OCI-LY1 (cell line): ENCODE data around the gene AK3.

Experiments used
- H2AFZ ChIP-seq: fragments of 200-600 bp; sonication (generic), shearing (Covaris generic); 2 replicates; pipeline ENCODE4 v1.6.0; 2014; ENCODE audit warnings: antibody characterized with exemption, mild to moderate bottlenecking, low read length
- H3F3A ChIP-seq: fragments of 200-600 bp; sonication (generic), shearing (Covaris generic); 2 replicates; pipeline ENCODE4 v1.6.0; 2014; ENCODE audit warnings: mild to moderate bottlenecking, antibody characterized with exemption, low read length, moderate library complexity; ENCODE audit not compliant: insufficient read depth
- H3K27ac ChIP-seq: fragments of 200-600 bp; sonication (generic); 2 replicates; pipeline ENCODE4 v1.5.1; 2014; ENCODE audit warnings: low read length, mixed run types, mild to moderate bottlenecking, low read depth; ENCODE audit not compliant: poor library complexity, severe bottlenecking
- H3K27me3 ChIP-seq: fragments of 200-600 bp; sonication (generic); 2 replicates; pipeline ENCODE4 v1.6.0; 2014; ENCODE audit warnings: antibody characterized with exemption, mild to moderate bottlenecking, low read length, moderate library complexity; ENCODE audit not compliant: insufficient read depth
- H3K36me3 ChIP-seq: fragments of 200-600 bp; sonication (generic); 2 replicates; pipeline ENCODE4 v1.6.1; 2014; ENCODE audit warnings: mild to moderate bottlenecking, antibody characterized with exemption, low read length, moderate library complexity, mixed read lengths; ENCODE audit not compliant: insufficient read depth
- H3K4me1 ChIP-seq: fragments of 200-600 bp; sonication (generic); 2 replicates; pipeline ENCODE4 v1.5.1; 2014; ENCODE audit warnings: mild to moderate bottlenecking, low read length, moderate library complexity; ENCODE audit not compliant: insufficient read depth, severe bottlenecking
- H3K4me2 ChIP-seq: fragments of 200-600 bp; sonication (generic), shearing (Covaris generic); 2 replicates; pipeline ENCODE4 v1.6.1; 2014; ENCODE audit warnings: low read length
- H3K4me3 ChIP-seq: fragments of 200-600 bp; sonication (generic); 2 replicates; pipeline ENCODE4 v1.5.1; 2014; ENCODE audit warnings: low read length, low read depth, mild to moderate bottlenecking, mixed read lengths; ENCODE audit not compliant: poor library complexity, severe bottlenecking
- H3K79me2 ChIP-seq: fragments of 200-600 bp; shearing (Covaris generic); 2 replicates; pipeline ENCODE4 v1.6.1; 2016; ENCODE audit warnings: mixed run types, low read length, mixed read lengths; ENCODE audit not compliant: insufficient read depth
- H3K9ac ChIP-seq: fragments of 200-600 bp; sonication (generic), shearing (Covaris generic); 2 replicates; pipeline ENCODE4 v1.6.1; 2014; ENCODE audit warnings: mild to moderate bottlenecking, low read length, mixed read lengths
- H3K9me2 ChIP-seq: fragments of 200-600 bp; sonication (generic), shearing (Covaris generic); 2 replicates; pipeline ENCODE4 v1.6.1; 2014; ENCODE audit warnings: low read depth, mild to moderate bottlenecking, low read length, mixed read lengths
- H3K9me3 ChIP-seq: fragments of 200-600 bp; shearing (Covaris generic); 2 replicates; pipeline ENCODE4 v1.6.1; 2014; ENCODE audit warnings: low read length, mixed read lengths
- H4K20me1 ChIP-seq: fragments of 200-600 bp; sonication (generic), shearing (Covaris generic); 2 replicates; pipeline ENCODE4 v1.6.0; 2016; ENCODE audit warnings: mild to moderate bottlenecking, low read length; ENCODE audit not compliant: insufficient read depth
- EZH2 ChIP-seq: fragments of 200-600 bp; sonication (generic), shearing (Covaris generic); IDR thresholded peaks from 2 replicates; pipeline ENCODE4 v1.8.0; 2017; ENCODE audit warnings: borderline replicate concordance, mixed run types, mild to moderate bottlenecking, antibody characterized with exemption, low read length, moderate library complexity, mixed read lengths
- TF ChIP-seq, protein P1 (sequence below): fragments of 200-600 bp; sonication (generic), shearing (Covaris generic); IDR thresholded peaks from 2 replicates; pipeline ENCODE4 v1.5.1; 2017; ENCODE audit warnings: mild to moderate bottlenecking, antibody characterized with exemption, low read length, moderate library complexity, mixed read lengths

Gene AK3

DNA sequence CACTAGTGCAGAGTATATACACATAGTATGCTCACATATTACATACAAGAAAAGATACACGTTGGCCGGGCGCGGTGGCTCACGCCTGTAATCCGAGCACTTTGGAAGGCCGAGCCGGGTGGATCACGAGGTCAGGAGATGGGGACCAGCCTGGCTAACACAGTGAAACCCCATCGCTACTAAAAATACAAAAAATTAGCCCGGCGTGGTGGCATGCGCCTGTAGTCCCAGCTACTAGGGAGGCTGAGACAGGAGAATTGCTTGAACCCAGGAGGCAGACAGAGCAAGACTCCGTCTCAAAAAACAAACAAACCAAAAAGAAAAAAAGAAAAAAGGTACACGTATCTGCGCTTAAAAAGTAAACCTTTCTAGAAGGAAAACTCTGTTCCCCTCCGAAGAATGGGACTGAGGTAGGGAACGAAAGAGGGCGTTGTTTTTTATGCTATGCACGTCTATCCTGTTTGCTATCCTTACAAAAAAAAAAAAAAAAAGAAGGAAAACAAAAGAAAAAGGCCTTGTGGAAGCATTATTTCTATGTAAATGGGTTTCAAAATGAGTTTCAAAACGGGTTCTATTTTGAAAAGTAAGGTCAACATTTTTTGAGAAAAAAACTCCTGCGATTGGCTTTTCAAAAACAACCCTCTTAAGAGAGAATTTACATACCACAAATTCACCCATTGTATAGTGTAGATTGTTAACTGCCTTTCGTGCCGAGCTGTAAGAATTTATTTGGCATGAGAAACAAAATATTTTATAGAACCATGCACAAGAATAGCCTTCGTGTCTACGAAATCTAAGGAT is 1.2 kb downstream of the AK3 start:
- H3F3A ChIP-seq = no peaks in the 10 kb centered on the region
- H3K9ac ChIP-seq = peak overlapping the region; percentile 79
- TF ChIP-seq EZH2 = no peak
- TF ChIP-seq, protein P1, sequence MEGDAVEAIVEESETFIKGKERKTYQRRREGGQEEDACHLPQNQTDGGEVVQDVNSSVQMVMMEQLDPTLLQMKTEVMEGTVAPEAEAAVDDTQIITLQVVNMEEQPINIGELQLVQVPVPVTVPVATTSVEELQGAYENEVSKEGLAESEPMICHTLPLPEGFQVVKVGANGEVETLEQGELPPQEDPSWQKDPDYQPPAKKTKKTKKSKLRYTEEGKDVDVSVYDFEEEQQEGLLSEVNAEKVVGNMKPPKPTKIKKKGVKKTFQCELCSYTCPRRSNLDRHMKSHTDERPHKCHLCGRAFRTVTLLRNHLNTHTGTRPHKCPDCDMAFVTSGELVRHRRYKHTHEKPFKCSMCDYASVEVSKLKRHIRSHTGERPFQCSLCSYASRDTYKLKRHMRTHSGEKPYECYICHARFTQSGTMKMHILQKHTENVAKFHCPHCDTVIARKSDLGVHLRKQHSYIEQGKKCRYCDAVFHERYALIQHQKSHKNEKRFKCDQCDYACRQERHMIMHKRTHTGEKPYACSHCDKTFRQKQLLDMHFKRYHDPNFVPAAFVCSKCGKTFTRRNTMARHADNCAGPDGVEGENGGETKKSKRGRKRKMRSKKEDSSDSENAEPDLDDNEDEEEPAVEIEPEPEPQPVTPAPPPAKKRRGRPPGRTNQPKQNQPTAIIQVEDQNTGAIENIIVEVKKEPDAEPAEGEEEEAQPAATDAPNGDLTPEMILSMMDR = peak; percentile 11
- peaks cover 35% of the 10 kb centered on the region for H3K4me1 ChIP-seq
- H4K20me1 ChIP-seq = no peaks in the 10 kb centered on the region
- H3K4me2 ChIP-seq = peak overlapping the region; percentile 79
- H3K9me2 ChIP-seq = no peaks in the 10 kb centered on the region
- peak overlapping the region; percentile 58 for H3K27ac ChIP-seq
- no peaks in the 10 kb centered on the region for H3K9me3 ChIP-seq
- H3K4me3 ChIP-seq = peak overlapping the region; percentile 80
- H3K79me2 ChIP-seq = peaks cover 47% of the 10 kb centered on the region
- H2AFZ ChIP-seq = no peak overlapping the region
- H3K27me3 ChIP-seq = no peaks in the 10 kb centered on the region
- H3K36me3 ChIP-seq = peaks cover 17% of the 10 kb centered on the region; the same call in 1 of the 2 replicates

DNA sequence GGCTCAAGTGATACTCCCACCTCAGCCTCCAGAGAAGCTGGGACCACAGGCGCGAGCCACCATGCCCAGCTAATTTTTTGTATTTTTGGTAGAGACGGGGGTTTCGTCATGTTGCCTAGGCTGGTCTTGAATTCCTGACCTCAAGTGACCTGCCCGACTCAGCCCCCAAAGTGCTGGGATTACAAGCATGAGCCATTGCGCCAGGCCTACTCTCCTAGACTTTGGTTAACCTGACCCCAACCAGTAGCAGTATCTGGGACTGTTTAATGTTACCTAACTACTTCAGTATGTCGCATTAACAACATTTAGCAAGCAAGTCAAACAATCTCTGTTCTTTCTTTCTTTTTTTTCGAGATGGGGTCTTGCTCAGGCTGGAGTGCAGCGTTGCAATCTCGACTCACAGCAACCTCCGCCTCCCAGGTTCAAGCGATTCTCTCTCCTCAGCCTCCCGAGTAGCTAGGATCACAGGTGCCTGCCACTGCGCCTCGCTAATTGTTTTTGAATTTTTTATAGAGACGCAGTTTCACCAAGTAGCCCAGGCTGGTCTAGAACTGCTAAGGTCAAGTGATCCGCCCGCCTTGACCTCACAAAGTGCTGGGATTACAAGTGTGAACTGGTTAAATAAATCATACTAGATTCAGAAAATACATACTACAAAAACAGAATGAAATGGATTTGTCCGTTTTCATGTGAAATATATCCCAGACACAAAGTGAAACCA is 2.0 kb downstream of the AK3 start:
- no peaks in the 10 kb centered on the region for H4K20me1 ChIP-seq
- no peak for TF ChIP-seq EZH2
- TF ChIP-seq, protein P1 = no peak
- H3F3A ChIP-seq = no peaks in the 10 kb centered on the region
- no peaks in the 10 kb centered on the region for H3K9me3 ChIP-seq
- H3K9me2 ChIP-seq = no peaks in the 10 kb centered on the region
- peak overlapping the region; percentile 79 for H3K9ac ChIP-seq
- H3K27me3 ChIP-seq = no peaks in the 10 kb centered on the region
- H3K79me2 ChIP-seq = peaks cover 54% of the 10 kb centered on the region
- peak overlapping the region; percentile 80 for H3K4me3 ChIP-seq
- H3K36me3 ChIP-seq = peaks cover 19% of the 10 kb centered on the region
- H3K27ac ChIP-seq = no peak overlapping the region
- H3K4me1 ChIP-seq = peaks cover 35% of the 10 kb centered on the region
- H3K4me2 ChIP-seq = peak overlapping the region; percentile 79
- no peak overlapping the region for H2AFZ ChIP-seq

DNA sequence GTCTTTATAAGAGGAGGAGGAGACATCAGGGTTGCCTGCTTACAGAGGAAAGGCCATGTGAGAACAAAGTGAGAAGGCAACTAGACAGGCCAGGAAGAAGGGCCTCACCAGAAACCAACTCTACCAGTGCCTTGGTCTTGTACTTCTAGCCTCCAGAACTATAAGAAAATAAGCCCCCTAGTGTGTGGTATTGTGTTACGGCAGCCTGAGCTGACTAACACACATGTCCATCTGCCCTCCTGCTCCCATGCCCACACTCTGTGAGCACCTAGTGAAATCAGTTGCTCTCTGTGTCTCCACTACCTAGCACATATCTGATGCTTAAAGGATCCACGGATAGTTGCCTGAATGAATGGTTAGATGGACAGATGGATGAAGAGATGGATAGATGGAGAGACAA is 6.9 kb downstream of the AK3 start:
- Histone ChIP-seq H3K9ac (no peak overlapping the region), H3K4me2 (no peak overlapping the region), H3K27me3 (no peaks in the 10 kb centered on the region), H3K9me2 (no peaks in the 10 kb centered on the region), H3K79me2 (peaks cover 91% of the 10 kb centered on the region), H3F3A (no peaks in the 10 kb centered on the region), H3K4me1 (peaks cover 21% of the 10 kb centered on the region), H3K9me3 (no peaks in the 10 kb centered on the region), H3K27ac (no peak overlapping the region), H3K36me3 (peaks cover 45% of the 10 kb centered on the region), H2AFZ (no peak overlapping the region), H3K4me3 (no peak overlapping the region), H4K20me1 (no peaks in the 10 kb centered on the region)
- no peak for TF ChIP-seq EZH2
- TF ChIP-seq, protein P1 = no peak
